NCI-H446 treated with DMSO at 0.1 percent for 48 hours (cell line): ENCODE results near the gene HELZ2.
"Not testable (repeated sequence)": the region's sequence is repeated elsewhere in the genome, so short reads cannot be mapped to it uniquely, and the experiment has no call there.

Source experiments
- DNase-seq: peaks from one replicate; lab custom pipeline; 2025; lab: John Stamatoyannopoulos, UW

The HELZ2 gene

GRCh38 chr20:63574156-63574828 lies at the start of gene HELZ2:
Gene HELZ2, minus strand, starts transcription at chr20:63574239. Its CDS starts 1,854 bp downstream, at chr20:63572385.
- peak; percentile 45 for DNase-seq

GRCh38 chr20:63622732-63623131 lies 48.7 kb upstream of the HELZ2 start:
- DNase-seq = no peak

- DNase-seq = no peak
Measured at GRCh38 chr20:63622096-63622495, 48.1 kb upstream of the HELZ2 start.

GRCh38 chr20:63620991-63621390 lies 47.0 kb upstream of the HELZ2 start:
- no peak for DNase-seq

GRCh38 chr20:63619505-63619904 lies 45.5 kb upstream of the HELZ2 start:
- no peak for DNase-seq

GRCh38 chr20:63619086-63619485 lies 45.0 kb upstream of the HELZ2 start:
- no peak for DNase-seq

- DNase-seq = no peak
Measured at GRCh38 chr20:63618291-63618980, 44.4 kb upstream of the HELZ2 start.

- no peak for DNase-seq
Measured at GRCh38 chr20:63617876-63618265, 43.8 kb upstream of the HELZ2 start.

GRCh38 chr20:63617092-63617875 lies 43.2 kb upstream of the HELZ2 start:
- DNase-seq = no peak

- DNase-seq = not testable (repeated sequence)
Measured at GRCh38 chr20:63613863-63614594, 40.0 kb upstream of the HELZ2 start.

GRCh38 chr20:63612276-63612931 lies 38.4 kb upstream of the HELZ2 start:
- DNase-seq = no peak

GRCh38 chr20:63611646-63612045 lies 37.6 kb upstream of the HELZ2 start:
- DNase-seq = no peak

- DNase-seq = no peak
Measured at GRCh38 chr20:63610581-63611435, 36.8 kb upstream of the HELZ2 start.

GRCh38 chr20:63606686-63607085 lies 32.6 kb upstream of the HELZ2 start:
- no peak for DNase-seq

GRCh38 chr20:63602321-63602720 lies 28.3 kb upstream of the HELZ2 start:
- no peak for DNase-seq

GRCh38 chr20:63601679-63602078 lies 27.6 kb upstream of the HELZ2 start:
- not testable (repeated sequence) for DNase-seq

GRCh38 chr20:63599396-63600050 lies 25.5 kb upstream of the HELZ2 start:
- no peak for DNase-seq

- no peak for DNase-seq
Measured at GRCh38 chr20:63598479-63599395, 24.7 kb upstream of the HELZ2 start.
